SK-N-MC (cell line): ENCODE measurements around the gene SNAP47.

Experiments
- DNase-seq: peaks from one replicate; pipeline ENCODE4 v3.0.0-alpha.2; 2011; ENCODE audit warnings: low read depth, low spot score
- H3K27ac ChIP-seq: fragments of 200-600 bp; sonication (generic); 2 replicates; pipeline ENCODE4 v1.5.1; 2016; ENCODE audit warnings: mixed run types
- H3K36me3 ChIP-seq: fragments of 200-600 bp; sonication (generic); 2 replicates; pipeline ENCODE4 v1.6.1; 2017; ENCODE audit warnings: antibody characterized with exemption, low read length, mixed read lengths; ENCODE audit not compliant: insufficient read depth
- H3K4me3 ChIP-seq: fragments of 200-600 bp; sonication (generic); 2 replicates; pipeline ENCODE4 v1.5.1; 2016
- H3K9ac ChIP-seq: fragments of 200-600 bp; sonication (generic); 2 replicates; pipeline ENCODE4 v1.8.0; 2017; ENCODE audit warnings: mixed run types, mixed read lengths; ENCODE audit not compliant: insufficient read length
- H3K9me3 ChIP-seq: fragments of 200-600 bp; sonication (generic); 2 replicates; pipeline ENCODE4 v1.6.1; 2017; ENCODE audit warnings: low read depth, mild to moderate bottlenecking, antibody characterized with exemption, low read length, moderate library complexity, mixed read lengths
- EZH2 ChIP-seq: fragments of 200-600 bp; sonication (generic); IDR thresholded peaks from one replicate; pipeline ENCODE4 v1.6.1; 2017; ENCODE audit warnings: antibody characterized with exemption
- FOXP2 ChIP-seq: optimal IDR thresholded peaks from 2 replicates; pipeline ENCODE3; 2011; ENCODE audit warnings: mild to moderate bottlenecking, moderate library complexity; ENCODE audit not compliant: insufficient read depth; ENCODE audit errors: extremely low read length, control extremely low read depth
- POLR2AphosphoS5 ChIP-seq: IDR thresholded peaks from 2 replicates; pipeline ENCODE4 v1.6.1; 2012; ENCODE audit warnings: mild to moderate bottlenecking, low read depth, low read length, borderline replicate concordance

The SNAP47 gene

DNA sequence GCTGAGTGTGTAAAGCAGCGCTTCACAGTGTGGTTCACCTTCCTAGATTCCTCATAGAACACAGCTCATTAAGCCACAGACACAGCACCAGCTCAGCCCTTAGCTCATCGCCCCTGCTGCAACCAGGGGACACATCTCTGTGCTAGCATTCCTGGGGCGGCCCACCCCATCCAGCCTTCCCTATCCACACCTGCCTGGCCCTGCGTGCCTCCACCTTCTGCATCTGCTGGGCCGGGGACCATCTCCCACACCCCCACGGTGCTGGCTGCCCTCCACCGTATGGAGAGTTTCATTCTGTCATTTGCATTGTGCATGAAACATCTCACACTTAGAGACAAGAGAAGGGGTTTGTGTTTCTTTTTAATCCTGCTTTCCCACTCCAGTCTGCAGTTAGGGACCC lies 44.5 kb downstream of the SNAP47 start:
- Histone ChIP-seq H3K9me3 (no peaks in the 10 kb centered on the region), H3K9ac (no peak overlapping the region), H3K36me3 (no peaks in the 10 kb centered on the region), H3K27ac (no peak overlapping the region), H3K4me3 (no peak overlapping the region)
- no peak for DNase-seq
- TF ChIP-seq POLR2AphosphoS5 = no peak
- no peak for TF ChIP-seq FOXP2
- no peak for TF ChIP-seq EZH2

DNA sequence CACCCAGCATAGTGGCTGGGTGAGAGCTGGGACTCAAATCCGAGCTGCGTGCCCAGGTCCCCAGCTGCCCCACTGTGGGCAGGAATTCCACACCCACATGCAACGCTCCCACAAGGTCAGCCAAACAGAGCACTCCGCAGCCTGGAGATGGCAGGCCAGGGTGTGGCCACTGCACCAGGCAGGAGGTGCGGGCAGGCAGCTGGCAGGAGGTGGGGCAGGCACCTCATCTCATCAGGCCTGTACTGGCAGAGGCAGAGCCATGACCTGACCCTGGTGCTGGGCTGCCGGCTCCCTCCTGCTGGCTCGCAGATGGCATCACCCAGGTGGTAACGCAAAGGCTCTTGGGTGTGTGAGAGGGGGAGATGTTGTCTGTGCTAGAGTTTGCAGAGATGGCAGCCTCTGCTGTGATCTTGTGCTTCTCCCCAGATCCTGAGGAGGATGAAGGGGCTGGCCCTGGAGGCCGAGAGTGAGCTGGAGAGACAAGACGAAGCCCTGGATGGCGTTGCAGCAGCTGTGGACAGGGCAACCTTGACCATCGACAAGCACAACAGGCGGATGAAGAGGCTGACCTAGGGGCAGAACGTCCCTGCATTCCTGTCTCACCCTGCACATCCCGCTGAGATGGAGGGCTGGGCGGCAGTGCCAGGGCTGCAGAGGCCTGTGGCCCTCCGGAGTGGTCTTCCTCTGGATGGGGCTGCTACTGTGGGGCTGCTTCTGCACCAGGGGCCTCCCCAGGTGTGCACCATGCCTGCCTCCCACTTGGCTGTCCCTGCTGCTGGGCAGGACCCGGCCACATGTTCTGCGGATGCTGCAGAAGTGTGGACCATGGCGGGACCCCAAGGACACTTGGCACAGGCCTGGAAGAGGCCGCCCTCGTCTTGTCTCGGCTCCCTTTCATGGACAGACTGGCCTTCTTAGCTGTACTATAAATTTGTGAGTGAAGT lies 45.1 kb downstream of the SNAP47 start:
- no peak for DNase-seq
- no peaks in the 10 kb centered on the region for H3K36me3 ChIP-seq

DNA sequence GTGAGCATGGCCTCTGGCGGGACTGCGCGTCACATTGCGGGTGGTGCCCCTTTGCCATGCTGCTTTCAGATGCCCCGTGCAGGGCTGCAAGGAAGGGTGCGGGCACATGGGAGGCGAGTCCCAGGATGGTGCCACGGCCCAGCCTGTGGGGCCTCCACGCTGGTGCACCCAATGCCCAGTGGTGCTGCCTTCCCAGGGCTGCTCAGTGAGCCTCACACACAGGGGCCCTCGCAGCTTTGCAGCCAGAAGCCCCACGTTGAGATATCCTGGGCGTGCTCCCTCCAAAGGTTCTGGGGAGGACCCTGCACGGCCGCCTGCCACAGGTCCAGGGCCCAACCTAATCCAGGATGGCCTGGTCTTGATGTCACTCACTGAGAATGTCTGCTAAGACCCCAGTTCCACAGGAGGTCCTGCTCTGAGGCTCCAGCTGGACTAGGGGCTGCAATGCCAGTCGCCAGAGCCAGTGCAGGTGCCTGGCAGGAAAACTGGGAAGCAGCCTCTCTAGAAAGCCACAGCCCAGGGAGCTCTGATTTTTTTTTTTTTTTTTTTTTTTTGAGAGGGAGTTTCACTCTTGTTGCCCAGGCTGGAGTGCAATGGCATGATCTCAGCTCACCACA lies 46.2 kb downstream of the SNAP47 start:
- Histone ChIP-seq H3K9ac (no peak overlapping the region), H3K36me3 (no peaks in the 10 kb centered on the region), H3K9me3 (no peaks in the 10 kb centered on the region), H3K4me3 (no peak overlapping the region), H3K27ac (no peak overlapping the region)
- no peak for TF ChIP-seq EZH2
- no peak for TF ChIP-seq FOXP2
- no peak for TF ChIP-seq POLR2AphosphoS5
- no peak for DNase-seq

More for the DNA sequence above, 45.1 kb downstream of the SNAP47 start:
- Histone ChIP-seq H3K9me3 (no peaks in the 10 kb centered on the region), H3K4me3 (no peak overlapping the region), H3K27ac (no peak overlapping the region), H3K9ac (no peak overlapping the region)
- no peak for TF ChIP-seq FOXP2
- TF ChIP-seq POLR2AphosphoS5 = no peak
- no peak for TF ChIP-seq EZH2

DNA sequence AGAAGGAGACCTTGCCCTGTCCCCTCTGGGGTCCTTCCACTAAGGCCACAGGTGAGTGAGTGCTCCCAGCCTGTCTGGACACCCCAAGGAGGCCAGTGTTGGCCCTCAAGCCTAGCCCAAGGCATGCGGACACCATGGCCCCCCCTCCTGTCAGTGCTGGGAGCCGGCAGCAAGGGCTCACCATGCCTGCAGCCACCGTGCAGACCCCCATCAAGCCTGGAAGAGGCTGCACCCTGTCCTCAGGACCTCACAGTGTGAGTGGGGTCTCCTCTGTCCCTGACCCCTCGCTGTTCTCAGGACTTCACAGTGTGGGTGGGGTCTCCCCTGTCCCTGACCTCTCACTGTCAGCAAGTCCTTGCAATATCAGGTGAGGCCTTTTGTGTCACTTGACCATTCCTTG lies 47.0 kb downstream of the SNAP47 start:
- no peaks in the 10 kb centered on the region for H3K9me3 ChIP-seq
- no peak for DNase-seq

DNA sequence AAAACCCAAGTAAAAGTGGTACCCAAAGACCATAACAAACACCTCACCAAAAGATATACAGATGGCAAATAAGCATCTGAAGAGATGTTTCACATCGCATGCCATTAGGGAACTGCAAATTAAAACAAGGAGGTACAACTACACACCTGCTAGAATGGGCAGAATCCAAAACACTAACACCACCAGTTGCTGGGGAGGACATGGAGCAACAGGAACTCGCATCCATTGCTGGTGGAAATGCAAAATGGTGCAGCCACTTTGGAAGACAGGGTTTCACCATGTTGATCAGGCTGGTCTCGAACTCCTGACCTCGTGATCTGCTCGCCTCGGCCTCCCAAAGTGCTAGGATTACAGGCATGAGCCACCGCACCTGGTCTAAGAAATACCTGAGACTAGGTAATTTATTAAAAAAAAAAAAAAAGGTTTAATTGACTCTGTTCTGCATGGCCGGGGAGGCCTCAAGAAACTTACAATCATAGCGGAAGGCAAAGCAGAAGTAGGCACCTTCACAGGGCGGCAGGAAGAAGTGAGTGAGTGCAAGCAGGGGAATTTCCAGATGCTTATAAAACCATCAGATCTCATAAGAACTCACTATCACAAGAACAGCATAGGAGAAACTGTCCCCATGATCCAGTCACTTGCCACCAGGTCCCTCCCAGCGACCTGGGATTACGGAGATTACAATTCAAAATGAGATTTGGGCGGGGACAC lies 50.0 kb downstream of the SNAP47 start:
- TF ChIP-seq EZH2 (no peak), FOXP2 (no peak), POLR2AphosphoS5 (no peak)
- no peak overlapping the region for H3K9ac ChIP-seq
- H3K27ac ChIP-seq = no peak overlapping the region
- H3K36me3 ChIP-seq = no peaks in the 10 kb centered on the region
- DNase-seq = no peak
- no peak overlapping the region for H3K4me3 ChIP-seq
- H3K9me3 ChIP-seq = no peaks in the 10 kb centered on the region

More for the DNA sequence above, 47.0 kb downstream of the SNAP47 start:
- no peak overlapping the region for H3K9ac ChIP-seq
- H3K36me3 ChIP-seq = no peaks in the 10 kb centered on the region
- H3K27ac ChIP-seq = no peak overlapping the region
- TF ChIP-seq EZH2 = no peak
- TF ChIP-seq FOXP2 = no peak
- H3K4me3 ChIP-seq = no peak overlapping the region

DNA sequence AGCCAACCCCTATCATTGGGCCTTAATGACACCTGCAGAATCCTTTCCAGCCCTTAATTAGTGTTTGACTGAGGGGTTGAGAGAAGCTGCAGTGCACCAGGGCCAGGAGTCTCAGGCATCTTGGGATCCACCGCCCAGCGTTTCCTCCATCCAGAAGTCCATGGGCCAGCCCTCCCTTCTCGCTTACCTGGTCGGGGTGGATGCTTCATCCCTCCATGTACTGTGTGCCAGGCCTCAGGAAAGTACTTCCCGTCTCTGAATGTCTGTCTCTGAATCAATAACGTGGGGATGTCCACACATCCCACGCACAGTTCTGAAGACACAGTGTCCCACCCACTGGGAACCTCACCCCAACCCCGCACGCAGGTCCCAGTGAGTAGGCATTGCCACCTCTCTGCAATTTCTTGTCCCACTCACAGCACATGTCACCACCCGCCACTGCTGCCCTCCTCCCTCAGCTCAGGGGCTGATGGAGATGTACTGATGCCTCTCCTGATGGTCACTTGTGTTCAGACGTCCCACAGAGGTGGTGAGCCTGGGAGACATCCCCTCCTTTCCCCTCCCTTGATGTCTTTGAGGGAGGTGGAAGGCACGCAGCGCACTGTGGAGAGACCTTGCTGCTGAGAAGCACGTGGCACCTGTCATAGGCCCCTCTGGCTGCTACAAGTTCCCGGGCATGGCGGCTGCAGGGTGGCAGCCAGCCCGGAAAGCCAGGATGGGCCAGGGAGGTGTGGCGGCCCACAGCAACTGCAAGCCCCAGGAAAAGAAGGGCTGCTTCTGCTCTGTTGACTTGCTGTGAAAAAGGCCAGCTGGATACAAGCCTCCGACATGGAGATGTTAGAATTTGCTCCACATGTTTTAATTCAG lies 50.8 kb downstream of the SNAP47 start:
- H3K36me3 ChIP-seq = no peaks in the 10 kb centered on the region
- no peak overlapping the region for H3K4me3 ChIP-seq
- TF ChIP-seq POLR2AphosphoS5 (no peak), FOXP2 (no peak), EZH2 (no peak)
- DNase-seq = no peak
- no peaks in the 10 kb centered on the region for H3K9me3 ChIP-seq
- no peak overlapping the region for H3K9ac ChIP-seq
- no peak overlapping the region for H3K27ac ChIP-seq

DNA sequence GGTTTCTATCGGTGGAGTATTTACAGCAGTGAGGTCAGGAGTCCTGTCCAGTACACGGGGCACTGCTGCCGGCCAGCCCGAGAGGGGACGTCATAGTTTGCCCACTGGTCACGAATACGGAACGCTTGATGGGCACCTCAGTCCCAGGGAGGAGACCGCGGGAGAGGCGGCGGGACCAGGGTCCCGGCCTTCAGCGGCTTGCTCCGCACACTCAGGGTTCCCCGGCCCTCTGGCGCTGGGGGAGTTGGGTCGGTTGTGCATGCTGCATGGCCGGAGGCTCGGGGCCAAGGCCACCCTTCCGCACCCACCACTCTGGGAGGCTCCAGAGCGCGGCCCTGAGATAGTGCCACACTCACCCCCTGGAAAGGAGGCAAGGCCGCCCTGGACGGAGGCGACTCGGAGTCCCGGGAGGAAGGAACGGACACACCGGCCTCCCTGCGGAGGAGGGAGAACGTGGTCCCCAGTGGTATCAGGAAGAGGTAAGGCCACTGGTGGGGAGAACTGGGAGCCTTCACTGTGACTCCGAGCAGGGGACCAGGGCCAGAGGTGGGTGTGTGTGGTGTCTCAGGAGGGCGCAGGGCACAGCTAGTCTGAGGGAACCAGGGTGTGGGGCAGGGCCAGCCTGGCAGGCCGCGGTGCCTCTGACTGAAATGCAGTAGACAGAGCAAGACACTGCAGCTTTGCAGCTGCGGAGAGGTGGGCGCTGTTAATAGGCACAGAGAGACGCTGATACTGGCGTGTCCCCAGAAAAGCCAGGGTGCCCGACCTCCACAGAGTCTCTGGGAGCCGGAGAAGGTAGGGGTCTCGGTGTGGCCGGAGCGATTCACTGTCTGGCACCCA lies 51.7 kb downstream of the SNAP47 start:
- Histone ChIP-seq H3K9me3 (no peaks in the 10 kb centered on the region), H3K4me3 (no peak overlapping the region), H3K36me3 (no peaks in the 10 kb centered on the region), H3K9ac (no peak overlapping the region), H3K27ac (no peak overlapping the region)
- no peak for DNase-seq
- no peak for TF ChIP-seq EZH2
- no peak for TF ChIP-seq POLR2AphosphoS5
- no peak for TF ChIP-seq FOXP2
